Motor neuron (in vitro differentiated cells): Measurements from ENCODE around the gene COTL1. TPM values are rescaled to one million over a fixed set of nuclear protein-coding genes. Genes with fewer than 3 reads are reported as not detected.
A peak's percentile ranks its signal among the peaks of the same experiment; 100 is the strongest.

ENCODE experiments used
- ATAC-seq, 8 experiments: fragments of 200-7000 bp; cut with Tn5 transposase; replicated peaks in 6 of 8; 2 replicates each; pipeline ENCODE4 v1.8.0; 2021; ENCODE audit warnings: mild to moderate bottlenecking in 8 of 8, moderate library complexity in 8 of 8
- H3K27ac ChIP-seq, 2 donors: fragments of 250-450 bp; sonication (Bioruptor Pico); 2 replicates each; pipeline ENCODE4 v1.9.0; 2021; ENCODE audit warnings: antibody characterized with exemption in 2 of 2, mild to moderate bottlenecking in 2 of 2, moderate library complexity in 1 of 2
- H3K4me1 ChIP-seq, 2 donors: fragments of 250-450 bp; sonication (Bioruptor Pico); replicated peaks in 1 of 2; 2 replicates each; pipeline ENCODE4 v1.6.1; 2021; ENCODE audit warnings: antibody characterized with exemption in 2 of 2, mild to moderate bottlenecking in 2 of 2, moderate library complexity in 1 of 2
- H3K4me3 ChIP-seq, 5 donors: fragments of 250-450 bp; sonication (Bioruptor Pico); 2 replicates each; pipeline ENCODE4 v1.9.0; 2021; ENCODE audit warnings: antibody characterized with exemption in 5 of 5, mild to moderate bottlenecking in 5 of 5, moderate library complexity in 4 of 5
- WGBS, 10 experiments: fragments of 450-650 bp; shearing (Covaris generic); methylation state at CpG; one replicate each; pipeline ENCODE4 v1.0.0; 2022; 5-methylcytosine and 5-hydroxymethylcytosine counted together
- in situ Hi-C, 9 experiments: fragments of 400-800 bp; cut with MboI; loops; one replicate each; pipeline ENCODE4 v1.15.0; 2021; ENCODE audit warnings: low sequenced_read_pairs in 9 of 9, low pct_unique_long_range_greater_than_20kb in 2 of 9; ENCODE audit not compliant: unreplicated experiment in 9 of 9
- total RNA-seq, 8 experiments: library from RNA; unstranded; fragments of 300-600 nt; gene quantifications; 2 replicates each; pipeline versions ENCODE4 v1.2.3 to v1.2.4, GENCODE V29; 2022

Gene COTL1
- total RNA-seq, 8 experiments from 2014 or later, result 9.3 to 710 (median 111) TPM

GRCh38 chr16:84617041-84617790 is 662 bp downstream of the COTL1 start:
- ATAC-seq, result peak; percentile 3 to 19 (median 6)
- Histone ChIP-seq H3K4me3 (peak overlapping the region; percentile 68 to 97 (median 76)), H3K27ac (peak overlapping the region; percentile 65 to 72), H3K4me1 (peaks cover 32 to 39% of the 10 kb centered on the region in 2 donors)
- in situ Hi-C loops, result loop anchor here in 7 of 9 experiments (10.0 to 25.0 kb wide), 2 partner anchors 102 to 105 kb away; partner anchors contain the start of gene MEAK7 (in 6 of the 7)
- 0 to 21% (median 0%) methylated on average over 1 to 20 of the region's 54 CpGs for WGBS, 10 experiments

- Histone ChIP-seq H3K27ac (no peak overlapping the region), H3K4me3 (peak overlapping the region; percentile 68 to 97 (median 76)), H3K4me1 (peaks cover 32 to 41% of the 10 kb centered on the region in 2 donors)
- no peak for ATAC-seq
- 0 to 38% (median 0%) methylated on average over 1 to 9 of the region's 13 CpGs; no CpG with 5 or more reads in 3 of the 10 experiments for WGBS, 10 experiments
- in situ Hi-C loops, result loop anchor here in 7 of 9 experiments (10.0 to 25.0 kb wide), 2 partner anchors 102 to 104 kb away; partner anchors contain the start of gene MEAK7 (in 6 of the 7)
Measured at GRCh38 chr16:84616515-84616914, 1.4 kb downstream of the COTL1 start.

GRCh38 chr16:84614968-84615813 is 2.7 kb downstream of the COTL1 start:
- in situ Hi-C loops, result loop anchor here in 7 of 9 experiments (10.0 to 25.0 kb wide), 2 partner anchors 100 to 103 kb away; partner anchors contain the start of gene MEAK7 (in 6 of the 7)
- H3K4me1 ChIP-seq, result peaks cover 37 to 43% of the 10 kb centered on the region in 2 donors
- peak overlapping the region; percentile 68 to 97 (median 76) for H3K4me3 ChIP-seq
- ATAC-seq, result no peak
- WGBS, 10 experiments, result 0 to 100% (median 42%) methylated on average over 1 to 15 of the region's 20 CpGs; no CpG with 5 or more reads in 3 of the 10 experiments
- peak overlapping the region; percentile 25 to 58 for H3K27ac ChIP-seq

GRCh38 chr16:84614623-84614967 is 3.3 kb downstream of the COTL1 start:
- Histone ChIP-seq H3K27ac (peak overlapping the region in 1 of 2 donors; percentile 58), H3K4me1 (peaks cover 37 to 43% of the 10 kb centered on the region in 2 donors), H3K4me3 (peak overlapping the region in 1 of 5 donors; percentile 97)
- in situ Hi-C loops, result loop anchor here in 7 of 9 experiments (10.0 to 25.0 kb wide), 2 partner anchors 100 to 102 kb away; partner anchors contain the start of gene MEAK7 (in 6 of the 7)
- WGBS, 10 experiments, result 86 to 94% (median 90%) methylated on average over 2 to 3 of the region's 3 CpGs; no CpG with 5 or more reads in 6 of the 10 experiments
- no peak for ATAC-seq

- Histone ChIP-seq H3K27ac (peak overlapping the region; percentile 28 to 58), H3K4me1 (peaks cover 40 to 43% of the 10 kb centered on the region in 2 donors), H3K4me3 (peak overlapping the region in 1 of 5 donors; percentile 2)
- 20 to 100% (median 68%) methylated on average over 1 to 3 of the region's 12 CpGs; no CpG with 5 or more reads in 6 of the 10 experiments for WGBS, 10 experiments
- ATAC-seq, result no peak
- in situ Hi-C loops, result loop anchor here in 7 of 9 experiments (10.0 to 25.0 kb wide), 2 partner anchors 99 to 102 kb away; partner anchors contain the start of gene MEAK7 (in 6 of the 7)
Measured at GRCh38 chr16:84614073-84614459, 3.8 kb downstream of the COTL1 start.

- peaks cover 35 to 38% of the 10 kb centered on the region in 2 donors for H3K4me1 ChIP-seq
- H3K27ac ChIP-seq, result peak overlapping the region; percentile 28 to 58
- ATAC-seq, result no peak
- peak overlapping the region in 1 of 5 donors; percentile 2 for H3K4me3 ChIP-seq
- WGBS, 10 experiments, result 20 to 100% (median 90%) methylated on average over 1 to 4 of the region's 7 CpGs
- in situ Hi-C loops, result loop anchor here in 7 of 9 experiments (10.0 to 25.0 kb wide), 2 partner anchors 99 to 101 kb away; partner anchors contain the start of gene MEAK7 (in 6 of the 7)
Measured at GRCh38 chr16:84613408-84614072, 4.3 kb downstream of the COTL1 start.

- 84 to 100% (median 100%) methylated on average over 1 to 6 of the region's 7 CpGs; no CpG with 5 or more reads in 3 of the 10 experiments for WGBS, 10 experiments
- in situ Hi-C loops, result loop anchor here in 7 of 9 experiments (10.0 to 25.0 kb wide), 2 partner anchors 98 to 100 kb away; partner anchors contain the start of gene MEAK7 (in 6 of the 7)
- no peak overlapping the region for H3K27ac ChIP-seq
- H3K4me1 ChIP-seq, result peaks cover 33 to 36% of the 10 kb centered on the region in 2 donors
- ATAC-seq, result no peak
- H3K4me3 ChIP-seq, result no peak overlapping the region
Measured at GRCh38 chr16:84612686-84613085, 5.2 kb downstream of the COTL1 start.

GRCh38 chr16:84611041-84611440 is 6.8 kb downstream of the COTL1 start:
- 51 to 100% (median 100%) methylated on average over 1 to 3 of the region's 4 CpGs; no CpG with 5 or more reads in 3 of the 10 experiments for WGBS, 10 experiments
- in situ Hi-C loops, result loop anchor here in 7 of 9 experiments (10.0 to 25.0 kb wide), 2 partner anchors 96 to 99 kb away; partner anchors contain the start of gene MEAK7 (in 6 of the 7)
- no peak for ATAC-seq
- Histone ChIP-seq H3K4me1 (peaks cover 33 to 35% of the 10 kb centered on the region in 2 donors), H3K27ac (no peak overlapping the region), H3K4me3 (no peak overlapping the region)

- ATAC-seq, result no peak
- peaks cover 27 to 28% of the 10 kb centered on the region in 2 donors for H3K4me1 ChIP-seq
- WGBS, 10 experiments, result 100% methylated on average over 1 of the region's 1 CpG; no CpG with 5 or more reads in 6 of the 10 experiments
- in situ Hi-C loops, result loop anchor here in 7 of 9 experiments (10.0 to 25.0 kb wide), 2 partner anchors 96 to 98 kb away; partner anchors contain the start of gene MEAK7 (in 6 of the 7)
- H3K4me3 ChIP-seq, result no peak overlapping the region
- no peak overlapping the region for H3K27ac ChIP-seq
Measured at GRCh38 chr16:84610376-84610775, 7.5 kb downstream of the COTL1 start.

- ATAC-seq, result no peak
- Histone ChIP-seq H3K27ac (no peak overlapping the region), H3K4me3 (no peak overlapping the region), H3K4me1 (peaks cover 27 to 29% of the 10 kb centered on the region in 2 donors)
- WGBS, 10 experiments, result 60 to 100% (median 80%) methylated on average over 2 to 4 of the region's 6 CpGs; no CpG with 5 or more reads in 3 of the 10 experiments
- in situ Hi-C loops, result loop anchor here in 7 of 9 experiments (10.0 to 25.0 kb wide), 2 partner anchors 95 to 97 kb away; partner anchors contain the start of gene MEAK7 (in 6 of the 7)
Measured at GRCh38 chr16:84609563-84610177, 8.2 kb downstream of the COTL1 start.

- H3K27ac ChIP-seq, result no peak overlapping the region
Measured at GRCh38 chr16:84608282-84608681, 9.6 kb downstream of the COTL1 start.

More at GRCh38 chr16:84608282-84608681, 9.6 kb downstream of the COTL1 start:
- peaks cover 26 to 28% of the 10 kb centered on the region in 2 donors for H3K4me1 ChIP-seq
- no peak overlapping the region for H3K4me3 ChIP-seq
- ATAC-seq, result no peak
- 83 to 100% (median 97%) methylated on average over 1 to 3 of the region's 6 CpGs; no CpG with 5 or more reads in 6 of the 10 experiments for WGBS, 10 experiments
- in situ Hi-C loops, result loop anchor here in 6 of 9 experiments (25.0 kb wide), 1 partner anchor 96 kb away; the partner anchor contains the start of gene MEAK7 (in 6 of the 6)
